ENCODE data around the gene KXD1.

KXD1 gene

DNA sequence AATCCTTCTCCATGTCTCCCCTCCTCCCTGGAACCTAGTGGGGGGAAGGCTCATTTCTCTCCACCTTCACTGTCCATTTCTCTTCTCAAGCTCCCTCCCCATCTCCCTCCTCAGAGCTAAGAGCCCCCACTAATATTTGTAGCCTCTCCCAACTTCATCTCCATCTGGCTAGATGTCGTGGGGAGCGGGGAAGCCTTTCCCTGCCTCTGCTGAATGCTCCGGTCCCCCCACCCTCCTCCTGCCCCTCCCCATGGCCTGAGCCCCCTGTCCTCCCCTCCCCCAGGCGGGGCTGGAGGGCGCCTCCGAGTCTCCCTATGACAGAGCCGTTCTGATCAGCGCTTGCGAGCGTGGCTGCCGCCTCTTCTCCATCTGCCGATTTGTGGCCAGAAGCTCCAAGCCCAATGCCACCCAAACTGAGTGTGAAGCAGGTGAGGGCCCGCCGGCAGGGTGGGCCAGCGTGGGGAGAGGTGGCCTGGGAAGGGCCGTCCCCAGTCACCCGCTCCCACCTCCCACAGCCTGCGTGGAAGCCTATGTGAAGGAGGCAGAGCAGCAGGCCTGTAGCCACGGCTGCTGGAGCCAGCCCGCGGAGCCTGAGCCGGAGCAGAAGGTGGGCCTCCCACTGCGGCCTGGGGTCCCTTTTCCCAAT is 56.0 kb downstream of the KXD1 start:
- TF ChIP-seq, protein P1, sequence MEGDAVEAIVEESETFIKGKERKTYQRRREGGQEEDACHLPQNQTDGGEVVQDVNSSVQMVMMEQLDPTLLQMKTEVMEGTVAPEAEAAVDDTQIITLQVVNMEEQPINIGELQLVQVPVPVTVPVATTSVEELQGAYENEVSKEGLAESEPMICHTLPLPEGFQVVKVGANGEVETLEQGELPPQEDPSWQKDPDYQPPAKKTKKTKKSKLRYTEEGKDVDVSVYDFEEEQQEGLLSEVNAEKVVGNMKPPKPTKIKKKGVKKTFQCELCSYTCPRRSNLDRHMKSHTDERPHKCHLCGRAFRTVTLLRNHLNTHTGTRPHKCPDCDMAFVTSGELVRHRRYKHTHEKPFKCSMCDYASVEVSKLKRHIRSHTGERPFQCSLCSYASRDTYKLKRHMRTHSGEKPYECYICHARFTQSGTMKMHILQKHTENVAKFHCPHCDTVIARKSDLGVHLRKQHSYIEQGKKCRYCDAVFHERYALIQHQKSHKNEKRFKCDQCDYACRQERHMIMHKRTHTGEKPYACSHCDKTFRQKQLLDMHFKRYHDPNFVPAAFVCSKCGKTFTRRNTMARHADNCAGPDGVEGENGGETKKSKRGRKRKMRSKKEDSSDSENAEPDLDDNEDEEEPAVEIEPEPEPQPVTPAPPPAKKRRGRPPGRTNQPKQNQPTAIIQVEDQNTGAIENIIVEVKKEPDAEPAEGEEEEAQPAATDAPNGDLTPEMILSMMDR (IDR thresholded peaks at IDR 0.05; ENCODE audit: control insufficient read depth, insufficient read depth, low read depth, low read length, missing control alignments), result no peak
- H3K4me3 ChIP-seq (ENCODE audit: control insufficient read depth, low read depth, low read length), result no peak overlapping the region
- DNase-seq (ENCODE audit: low read depth), result no peak

DNA sequence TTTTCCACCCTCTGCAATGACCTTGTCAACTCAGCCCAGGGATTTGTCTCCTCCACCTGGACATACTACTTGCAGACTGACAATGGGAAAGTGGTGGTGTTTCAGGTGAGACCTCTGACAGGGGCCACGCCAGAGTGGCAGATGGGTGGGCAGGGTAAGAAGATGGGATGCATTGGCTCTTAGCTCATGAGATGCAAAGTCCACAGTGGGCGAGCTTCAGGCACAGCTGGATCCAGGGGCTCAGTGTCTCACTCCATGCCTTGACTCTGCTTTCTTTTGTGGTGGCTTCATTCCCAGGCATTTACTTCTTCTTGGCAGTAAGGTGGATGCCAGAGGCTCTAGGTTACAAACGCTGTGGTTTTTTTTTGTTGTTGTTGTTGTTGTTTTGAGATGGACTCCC is 58.4 kb downstream of the KXD1 start:
- DNase-seq (ENCODE audit: low read depth), result no peak
- TF ChIP-seq, protein P1 (IDR thresholded peaks at IDR 0.05; ENCODE audit: control insufficient read depth, insufficient read depth, low read depth, low read length, missing control alignments), result no peak

DNA sequence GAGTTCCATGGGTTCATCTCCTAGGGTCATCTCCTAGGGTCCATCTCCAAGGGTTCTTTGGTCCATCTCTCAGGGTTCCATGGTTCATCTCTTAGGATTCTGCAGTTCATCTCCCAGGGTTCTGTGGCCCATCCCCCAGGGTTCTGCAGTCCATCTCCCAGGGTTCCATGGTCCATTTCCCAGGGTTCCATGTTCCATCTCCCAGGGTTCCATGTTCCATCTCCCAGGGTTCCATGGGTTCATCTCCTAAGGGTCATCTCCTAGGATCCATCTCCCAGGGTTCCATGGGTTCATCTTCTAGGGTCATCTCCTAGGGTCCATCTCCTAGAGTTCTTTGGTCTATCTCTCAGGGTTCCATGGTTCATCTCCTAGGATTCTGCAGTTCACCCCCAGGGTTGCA is 59.9 kb downstream of the KXD1 start:
- no peak for DNase-seq (ENCODE audit: low read depth)
- no peak overlapping the region for H3K4me3 ChIP-seq (ENCODE audit: control insufficient read depth, low read depth, low read length)
- TF ChIP-seq, protein P1 (IDR thresholded peaks at IDR 0.05; ENCODE audit: control insufficient read depth, insufficient read depth, low read depth, low read length, missing control alignments), result no peak

More for the DNA sequence above, 58.4 kb downstream of the KXD1 start:
- no peak overlapping the region for H3K4me3 ChIP-seq (ENCODE audit: control insufficient read depth, low read depth, low read length)

DNA sequence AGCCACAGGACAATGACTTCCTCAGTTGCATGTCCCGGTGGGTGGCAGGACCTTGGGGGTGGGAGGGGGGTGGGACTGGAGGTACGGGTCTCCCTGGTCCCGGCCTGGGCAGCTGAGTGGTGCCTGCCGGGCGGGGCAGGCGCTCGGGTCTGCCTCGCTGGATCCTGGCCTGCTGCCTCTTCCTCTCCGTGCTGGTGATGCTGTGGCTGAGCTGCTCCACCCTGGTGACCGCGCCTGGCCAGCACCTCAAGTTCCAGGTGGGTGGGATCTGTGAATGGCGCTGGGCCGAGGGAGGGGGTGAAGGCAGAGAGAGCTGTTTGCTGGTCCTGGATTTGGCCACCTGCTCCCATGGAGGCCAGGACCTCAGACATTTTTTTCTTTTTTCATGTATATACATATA is 60.6 kb downstream of the KXD1 start:
- TF ChIP-seq, protein P1 (IDR thresholded peaks at IDR 0.05; ENCODE audit: control insufficient read depth, insufficient read depth, low read depth, low read length, missing control alignments), result no peak
- no peak overlapping the region for H3K4me3 ChIP-seq (ENCODE audit: control insufficient read depth, low read depth, low read length)
- DNase-seq (ENCODE audit: low read depth), result no peak

All from AG09309 (cell line).